ENCODE data around the gene NACC1. TPM values are rescaled to one million over a fixed set of nuclear protein-coding genes. Genes with fewer than 3 reads are reported as not detected.

The NACC1 gene
- total RNA-seq, 1 donor from 2014 or later = 22.6 TPM

DNA sequence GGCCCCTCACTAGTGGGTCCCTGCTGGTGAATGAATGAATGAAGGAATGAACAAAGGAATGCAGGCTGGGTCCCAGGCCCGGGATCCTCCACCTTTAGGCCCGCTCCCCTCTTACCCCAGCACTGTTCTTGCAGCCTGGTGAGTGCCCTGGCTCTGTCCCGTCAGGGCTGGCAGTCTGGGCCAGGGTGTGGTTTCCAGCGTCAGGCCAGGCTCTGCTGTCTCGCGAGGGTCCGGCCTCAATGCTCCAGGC is 15.7 kb upstream of the NACC1 start:
- intact Hi-C loops (cut with DNase I) = loop anchor here (5.0 kb wide), 1 partner anchor 50 kb away; the partner anchor contains the start of genes IER2 and STX10
- no peak for DNase-seq (ENCODE audit: extremely low spot score in 2 of 2)
- Histone ChIP-seq H3K27ac (peak overlapping the region; percentile 77), H3K27me3 (no peaks in the 10 kb centered on the region), H3K36me3 (no peaks in the 10 kb centered on the region), H3K9me3 (no peaks in the 10 kb centered on the region), H3K4me3 (peak overlapping the region; percentile 42 to 46), H3K4me1 (peaks cover 63% of the 10 kb centered on the region)
- TF ChIP-seq POLR2AphosphoS5 (IDR thresholded peaks at IDR 0.05; ENCODE audit: insufficient read depth in 1 of 2, low read depth in 1 of 2) (no peak), CTCF (IDR thresholded peaks at IDR 0.05) (no peak), POLR2A (IDR thresholded peaks at IDR 0.05) (no peak)

DNA sequence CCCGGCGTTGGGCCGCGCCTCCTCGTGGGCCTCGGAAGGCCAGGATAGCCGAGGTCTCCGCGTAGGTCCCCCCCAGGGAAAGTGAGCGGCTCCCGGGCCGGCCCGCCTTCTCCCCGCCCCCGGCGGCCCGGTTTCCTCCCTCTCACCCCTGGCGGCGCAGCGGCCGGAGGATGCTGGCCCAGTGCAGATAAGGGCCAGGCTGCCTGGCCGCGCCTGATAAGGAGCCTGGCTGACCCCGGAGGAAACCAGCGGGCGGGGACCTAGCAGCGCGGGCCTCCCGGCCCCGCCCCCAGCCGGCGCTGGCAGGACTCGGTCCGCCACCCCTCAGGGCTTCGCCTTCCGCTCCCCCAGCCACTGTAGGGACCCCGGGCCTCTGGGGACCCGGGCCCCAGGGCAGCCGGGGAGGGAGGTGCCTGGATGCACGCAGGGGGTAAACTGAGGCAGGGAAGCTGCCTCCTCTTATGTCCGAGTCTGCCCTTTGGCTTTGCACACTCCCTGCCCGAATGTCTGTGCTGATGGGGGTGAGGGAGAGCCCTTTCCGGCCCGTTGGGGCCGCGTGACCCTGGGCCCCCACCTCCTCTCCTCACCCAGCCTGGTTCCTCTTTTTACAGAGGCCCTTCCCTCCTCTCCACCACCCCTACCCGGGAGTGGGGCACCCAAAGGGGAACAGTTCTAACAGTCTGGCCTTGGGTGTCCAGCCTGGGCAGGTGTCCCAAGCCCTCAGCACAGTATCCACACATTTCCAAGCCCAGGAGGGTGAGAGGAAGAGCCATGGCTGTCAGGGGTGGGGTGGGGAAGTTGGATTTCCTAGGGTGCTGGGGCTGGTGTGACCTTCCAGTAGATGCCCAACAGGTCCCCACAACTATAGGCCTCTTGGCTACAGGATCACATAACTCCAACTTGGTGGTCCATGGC is 15.1 kb upstream of the NACC1 start, which contains the start of gene LYL1:
TSS of gene LYL1 (minus strand) at position 193 of the 915 bp plus-strand sequence. CDS start 1,687 bp downstream, outside the sequence.
- H3K4me1 ChIP-seq = peaks cover 57% of the 10 kb centered on the region
- DNase-seq (ENCODE audit: extremely low spot score in 2 of 2) = peak in 1 of 2 donors; percentile 85

DNA sequence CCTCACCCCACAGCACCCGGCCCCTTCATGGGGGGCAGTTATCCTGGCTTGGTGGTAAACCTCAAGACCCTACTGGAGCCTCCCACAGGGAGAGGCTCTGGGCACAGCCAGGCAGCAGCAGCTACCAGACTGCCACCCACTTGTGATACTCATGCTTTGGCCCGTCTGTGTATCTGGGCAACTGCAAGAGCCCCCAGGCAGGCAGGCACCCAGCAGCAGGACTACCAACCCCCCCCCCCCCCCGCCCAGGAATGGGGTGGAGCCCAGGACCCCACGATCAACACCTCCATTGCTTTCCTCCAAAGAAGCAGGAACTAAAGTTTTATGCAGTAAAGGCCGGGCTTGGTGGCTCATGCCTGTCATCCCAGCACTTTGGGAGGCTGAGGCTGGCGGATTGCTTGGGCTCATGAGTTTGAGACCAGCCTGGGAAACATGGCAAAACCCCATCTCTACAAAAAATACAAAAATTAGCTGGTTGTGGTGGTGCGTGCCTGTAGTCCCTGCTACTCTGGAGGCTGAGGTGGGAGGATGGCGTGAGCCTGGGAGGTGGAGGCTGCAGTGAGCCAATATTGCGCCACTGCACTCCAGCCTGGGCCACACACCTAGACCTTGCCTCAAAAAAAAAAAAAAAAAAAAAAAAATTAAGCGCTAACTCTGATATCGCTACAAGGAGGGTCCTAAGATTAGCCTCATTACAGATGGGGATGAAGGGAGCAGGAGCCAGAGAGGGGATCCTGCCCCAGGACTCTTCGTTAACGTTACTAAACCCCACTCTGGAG is 14.3 kb upstream of the NACC1 start:
- Histone ChIP-seq H3K36me3 (peaks cover 0 to 3% of the 10 kb centered on the region in 2 donors), H3K27me3 (no peaks in the 10 kb centered on the region), H3K4me3 (peak overlapping the region in 1 of 2 donors; percentile 18), H3K27ac (peak overlapping the region; percentile 77), H3K4me1 (peaks cover 50% of the 10 kb centered on the region), H3K9me3 (no peaks in the 10 kb centered on the region)
- peak in 1 of 2 donors; percentile 87 for DNase-seq (ENCODE audit: extremely low spot score in 2 of 2)
- no peak for TF ChIP-seq POLR2AphosphoS5 (IDR thresholded peaks at IDR 0.05; ENCODE audit: insufficient read depth in 1 of 2, low read depth in 1 of 2)
- no peak for TF ChIP-seq POLR2A (IDR thresholded peaks at IDR 0.05)
- intact Hi-C loops (cut with DNase I) = loop anchor here (5.0 kb wide), 1 partner anchor 49 kb away; the partner anchor contains the start of genes IER2 and STX10

More for the DNA sequence above, 15.1 kb upstream of the NACC1 start, which contains the start of gene LYL1:
- Histone ChIP-seq H3K27me3 (no peaks in the 10 kb centered on the region), H3K4me3 (peak within 1 kb of the TSS; percentile 42 to 46), H3K36me3 (no peaks in the 10 kb centered on the region), H3K27ac (peak within 1 kb of the TSS; percentile 77), H3K9me3 (no peaks in the 10 kb centered on the region)
- intact Hi-C loops (cut with DNase I) = loop anchor here (5.0 kb wide), 1 partner anchor 49 kb away; the partner anchor contains the start of genes IER2 and STX10
- TF ChIP-seq POLR2AphosphoS5 (IDR thresholded peaks at IDR 0.05; ENCODE audit: insufficient read depth in 1 of 2, low read depth in 1 of 2) = peak in 1 of 2 donors; percentile 87
- no peak for TF ChIP-seq CTCF (IDR thresholded peaks at IDR 0.05)
- TF ChIP-seq POLR2A (IDR thresholded peaks at IDR 0.05) = no peak

GRCh38 chr19:13104360-13104847 is 13.7 kb upstream of the NACC1 start:
- Histone ChIP-seq H3K9me3 (no peaks in the 10 kb centered on the region), H3K27ac (peak overlapping the region; percentile 28), H3K36me3 (peaks cover 0 to 7% of the 10 kb centered on the region in 2 donors), H3K4me3 (peak overlapping the region in 1 of 2 donors; percentile 18), H3K4me1 (peaks cover 47% of the 10 kb centered on the region), H3K27me3 (no peaks in the 10 kb centered on the region)
- intact Hi-C loops (cut with DNase I) = loop anchor here (5.0 kb wide), 1 partner anchor 48 kb away; the partner anchor contains the start of genes IER2 and STX10
- TF ChIP-seq POLR2A (IDR thresholded peaks at IDR 0.05) (no peak), CTCF (IDR thresholded peaks at IDR 0.05) (peak; percentile 32 to 70 (median 33)), POLR2AphosphoS5 (IDR thresholded peaks at IDR 0.05; ENCODE audit: insufficient read depth in 1 of 2, low read depth in 1 of 2) (peak in 1 of 2 donors; percentile 84)
- peak in 1 of 2 donors; percentile 84 for DNase-seq (ENCODE audit: extremely low spot score in 2 of 2)

Data from vagina (tissue), 2 donors.